Body of pancreas (tissue), 4 donors: ENCODE measurements around the gene AHCYL1.

Experiments
- POLR2A ChIP-seq, 3 donors: fragments of 450-650 bp; IDR thresholded peaks; one replicate each; pipeline ENCODE4 v1.6.1; 2016; ENCODE audit warnings: antibody characterized with exemption in 3 of 3, mild to moderate bottlenecking in 2 of 3
- TF ChIP-seq, protein P1 (sequence below), 7 experiments: fragments of 450-650 bp in 4 of 7; fragments of 200-600 bp in 3 of 7; sonication (generic) in 3 of 7; IDR thresholded peaks; one replicate each; pipeline ENCODE4 v1.5.1; 2016 to 2019; ENCODE audit warnings: antibody characterized with exemption in 7 of 7

DNA sequence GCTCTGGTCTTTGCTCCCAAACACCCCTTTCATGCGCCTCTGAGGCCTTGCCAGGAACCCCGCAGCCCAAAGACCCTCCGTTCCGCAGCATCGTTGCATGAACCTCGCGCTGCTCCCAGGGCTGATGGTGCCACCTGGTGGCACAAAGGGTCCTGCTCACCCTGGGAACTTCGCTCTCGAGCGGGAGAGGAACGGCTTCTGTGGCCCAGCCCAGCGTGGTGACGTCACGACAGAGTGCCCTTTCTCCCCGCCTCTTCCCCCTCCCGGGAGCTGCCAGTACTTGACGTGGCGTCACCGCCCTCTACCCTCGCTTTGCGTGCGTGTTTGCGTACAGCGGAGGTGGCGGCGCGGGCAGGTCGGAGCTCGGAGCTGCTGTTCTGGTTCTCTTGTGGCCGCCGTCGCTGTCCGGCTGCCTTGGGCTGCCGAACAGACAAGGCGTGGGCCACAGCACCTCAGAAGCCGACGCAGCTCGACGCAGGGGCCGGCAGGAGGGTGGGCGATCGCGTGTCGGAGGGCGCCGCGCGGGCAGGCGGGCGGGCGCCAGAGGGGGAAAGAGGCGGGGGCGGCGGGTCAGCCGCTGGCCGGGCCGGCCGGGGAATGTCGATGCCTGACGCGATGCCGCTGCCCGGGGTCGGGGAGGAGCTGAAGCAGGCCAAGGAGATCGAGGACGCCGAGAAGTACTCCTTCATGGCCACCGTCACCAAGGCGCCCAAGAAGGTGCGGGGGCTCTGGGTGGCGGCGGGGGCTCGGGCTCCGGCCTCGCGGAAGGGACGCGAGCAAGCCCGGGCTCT is at the start of gene AHCYL1:
- TF ChIP-seq, protein P1, sequence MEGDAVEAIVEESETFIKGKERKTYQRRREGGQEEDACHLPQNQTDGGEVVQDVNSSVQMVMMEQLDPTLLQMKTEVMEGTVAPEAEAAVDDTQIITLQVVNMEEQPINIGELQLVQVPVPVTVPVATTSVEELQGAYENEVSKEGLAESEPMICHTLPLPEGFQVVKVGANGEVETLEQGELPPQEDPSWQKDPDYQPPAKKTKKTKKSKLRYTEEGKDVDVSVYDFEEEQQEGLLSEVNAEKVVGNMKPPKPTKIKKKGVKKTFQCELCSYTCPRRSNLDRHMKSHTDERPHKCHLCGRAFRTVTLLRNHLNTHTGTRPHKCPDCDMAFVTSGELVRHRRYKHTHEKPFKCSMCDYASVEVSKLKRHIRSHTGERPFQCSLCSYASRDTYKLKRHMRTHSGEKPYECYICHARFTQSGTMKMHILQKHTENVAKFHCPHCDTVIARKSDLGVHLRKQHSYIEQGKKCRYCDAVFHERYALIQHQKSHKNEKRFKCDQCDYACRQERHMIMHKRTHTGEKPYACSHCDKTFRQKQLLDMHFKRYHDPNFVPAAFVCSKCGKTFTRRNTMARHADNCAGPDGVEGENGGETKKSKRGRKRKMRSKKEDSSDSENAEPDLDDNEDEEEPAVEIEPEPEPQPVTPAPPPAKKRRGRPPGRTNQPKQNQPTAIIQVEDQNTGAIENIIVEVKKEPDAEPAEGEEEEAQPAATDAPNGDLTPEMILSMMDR (IDR thresholded peaks at IDR 0.05): peak; percentile 94 to 100 (median 99)
- peak; percentile 95 to 99 (median 97) for TF ChIP-seq POLR2A (IDR thresholded peaks at IDR 0.05)
